ENCODE data around the gene RPS6KC1. TPM values are rescaled to one million over a fixed set of nuclear protein-coding genes. Genes with fewer than 3 reads are reported as not detected.

The RPS6KC1 gene
- total RNA-seq, 1 experiment from 2014 or later: 20.5 TPM

DNA sequence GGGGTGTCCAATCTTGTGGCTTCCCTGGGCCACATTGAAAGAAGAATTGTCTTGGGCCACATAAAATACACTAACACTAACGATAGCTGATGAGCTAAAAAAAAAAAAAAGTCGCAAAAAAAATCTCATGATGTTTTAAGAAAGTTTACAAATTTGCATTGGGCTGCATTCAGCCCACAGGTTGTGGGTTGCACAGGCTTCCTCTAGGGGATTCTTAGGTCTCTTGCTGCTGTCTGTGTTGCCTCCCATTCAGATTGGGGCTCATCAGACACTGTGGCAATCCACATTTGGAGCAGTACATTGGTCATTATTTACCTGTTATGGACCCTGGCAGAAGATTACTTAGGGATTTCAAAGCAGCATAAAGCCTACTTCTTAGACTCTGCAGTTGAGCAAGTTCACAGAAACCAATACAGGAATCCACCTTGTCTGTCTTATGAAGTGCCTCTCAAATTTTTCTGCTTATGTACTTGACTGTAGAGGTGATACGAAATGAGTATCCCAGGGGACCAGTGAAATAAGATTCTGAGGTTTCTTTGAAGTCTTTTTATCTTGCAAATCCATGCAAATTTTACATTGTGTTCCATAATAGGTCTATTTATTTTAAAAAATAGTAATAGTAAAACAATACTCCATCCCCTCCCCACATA, 205.5 kb downstream of the RPS6KC1 start:
- Histone ChIP-seq H3K27me3 (ENCODE audit: control insufficient read depth, insufficient read depth, low read length) (no peaks in the 10 kb centered on the region), H3K4me1 (ENCODE audit: control insufficient read depth, insufficient read depth, low read length) (no peaks in the 10 kb centered on the region), H3K9me3 (ENCODE audit: control insufficient read depth, insufficient read depth, low read depth, low read length) (no peaks in the 10 kb centered on the region), H3K4me3 (ENCODE audit: low read depth in 2 of 2, low read length in 2 of 2) (no peak overlapping the region), H3K27ac (ENCODE audit: low read length) (no peak overlapping the region), H3K36me3 (ENCODE audit: control insufficient read depth, insufficient read depth, low read length) (no peaks in the 10 kb centered on the region)
- ChIA-PET CTCF (no interaction called here), POLR2A (no interaction called here)
- DNase-seq (ENCODE audit: low read depth, low spot score) (no peak), ATAC-seq (no peak)
- in situ Hi-C loops (cut with HindIII; ENCODE audit: low pct_unique_long_range_greater_than_20kb, low sequenced_read_pairs): no loop called here
- no TSS peak for BruUV-seq (replicated peaks)
- TF ChIP-seq, protein P1, sequence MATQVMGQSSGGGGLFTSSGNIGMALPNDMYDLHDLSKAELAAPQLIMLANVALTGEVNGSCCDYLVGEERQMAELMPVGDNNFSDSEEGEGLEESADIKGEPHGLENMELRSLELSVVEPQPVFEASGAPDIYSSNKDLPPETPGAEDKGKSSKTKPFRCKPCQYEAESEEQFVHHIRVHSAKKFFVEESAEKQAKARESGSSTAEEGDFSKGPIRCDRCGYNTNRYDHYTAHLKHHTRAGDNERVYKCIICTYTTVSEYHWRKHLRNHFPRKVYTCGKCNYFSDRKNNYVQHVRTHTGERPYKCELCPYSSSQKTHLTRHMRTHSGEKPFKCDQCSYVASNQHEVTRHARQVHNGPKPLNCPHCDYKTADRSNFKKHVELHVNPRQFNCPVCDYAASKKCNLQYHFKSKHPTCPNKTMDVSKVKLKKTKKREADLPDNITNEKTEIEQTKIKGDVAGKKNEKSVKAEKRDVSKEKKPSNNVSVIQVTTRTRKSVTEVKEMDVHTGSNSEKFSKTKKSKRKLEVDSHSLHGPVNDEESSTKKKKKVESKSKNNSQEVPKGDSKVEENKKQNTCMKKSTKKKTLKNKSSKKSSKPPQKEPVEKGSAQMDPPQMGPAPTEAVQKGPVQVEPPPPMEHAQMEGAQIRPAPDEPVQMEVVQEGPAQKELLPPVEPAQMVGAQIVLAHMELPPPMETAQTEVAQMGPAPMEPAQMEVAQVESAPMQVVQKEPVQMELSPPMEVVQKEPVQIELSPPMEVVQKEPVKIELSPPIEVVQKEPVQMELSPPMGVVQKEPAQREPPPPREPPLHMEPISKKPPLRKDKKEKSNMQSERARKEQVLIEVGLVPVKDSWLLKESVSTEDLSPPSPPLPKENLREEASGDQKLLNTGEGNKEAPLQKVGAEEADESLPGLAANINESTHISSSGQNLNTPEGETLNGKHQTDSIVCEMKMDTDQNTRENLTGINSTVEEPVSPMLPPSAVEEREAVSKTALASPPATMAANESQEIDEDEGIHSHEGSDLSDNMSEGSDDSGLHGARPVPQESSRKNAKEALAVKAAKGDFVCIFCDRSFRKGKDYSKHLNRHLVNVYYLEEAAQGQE (IDR thresholded peaks at IDR 0.05; ENCODE audit: insufficient read depth in 1 of 2, low read depth in 2 of 2, low read length in 1 of 2): no peak
- TF ChIP-seq SIN3A (IDR thresholded peaks at IDR 0.05; ENCODE audit: borderline replicate concordance, insufficient read depth, low read depth, low read length): no peak
- TF ChIP-seq TCF7L2 (IDR thresholded peaks at IDR 0.05; ENCODE audit: low read depth, low read length): no peak
- TF ChIP-seq, protein P2, sequence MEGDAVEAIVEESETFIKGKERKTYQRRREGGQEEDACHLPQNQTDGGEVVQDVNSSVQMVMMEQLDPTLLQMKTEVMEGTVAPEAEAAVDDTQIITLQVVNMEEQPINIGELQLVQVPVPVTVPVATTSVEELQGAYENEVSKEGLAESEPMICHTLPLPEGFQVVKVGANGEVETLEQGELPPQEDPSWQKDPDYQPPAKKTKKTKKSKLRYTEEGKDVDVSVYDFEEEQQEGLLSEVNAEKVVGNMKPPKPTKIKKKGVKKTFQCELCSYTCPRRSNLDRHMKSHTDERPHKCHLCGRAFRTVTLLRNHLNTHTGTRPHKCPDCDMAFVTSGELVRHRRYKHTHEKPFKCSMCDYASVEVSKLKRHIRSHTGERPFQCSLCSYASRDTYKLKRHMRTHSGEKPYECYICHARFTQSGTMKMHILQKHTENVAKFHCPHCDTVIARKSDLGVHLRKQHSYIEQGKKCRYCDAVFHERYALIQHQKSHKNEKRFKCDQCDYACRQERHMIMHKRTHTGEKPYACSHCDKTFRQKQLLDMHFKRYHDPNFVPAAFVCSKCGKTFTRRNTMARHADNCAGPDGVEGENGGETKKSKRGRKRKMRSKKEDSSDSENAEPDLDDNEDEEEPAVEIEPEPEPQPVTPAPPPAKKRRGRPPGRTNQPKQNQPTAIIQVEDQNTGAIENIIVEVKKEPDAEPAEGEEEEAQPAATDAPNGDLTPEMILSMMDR (IDR thresholded peaks at IDR 0.05): no peak
- TF ChIP-seq POLR2AphosphoS5 (IDR thresholded peaks at IDR 0.05; ENCODE audit: low read depth, low read length): no peak
- intact Hi-C loops (cut with micrococcal nuclease; ENCODE audit: unreplicated experiment): no loop called here

DNA sequence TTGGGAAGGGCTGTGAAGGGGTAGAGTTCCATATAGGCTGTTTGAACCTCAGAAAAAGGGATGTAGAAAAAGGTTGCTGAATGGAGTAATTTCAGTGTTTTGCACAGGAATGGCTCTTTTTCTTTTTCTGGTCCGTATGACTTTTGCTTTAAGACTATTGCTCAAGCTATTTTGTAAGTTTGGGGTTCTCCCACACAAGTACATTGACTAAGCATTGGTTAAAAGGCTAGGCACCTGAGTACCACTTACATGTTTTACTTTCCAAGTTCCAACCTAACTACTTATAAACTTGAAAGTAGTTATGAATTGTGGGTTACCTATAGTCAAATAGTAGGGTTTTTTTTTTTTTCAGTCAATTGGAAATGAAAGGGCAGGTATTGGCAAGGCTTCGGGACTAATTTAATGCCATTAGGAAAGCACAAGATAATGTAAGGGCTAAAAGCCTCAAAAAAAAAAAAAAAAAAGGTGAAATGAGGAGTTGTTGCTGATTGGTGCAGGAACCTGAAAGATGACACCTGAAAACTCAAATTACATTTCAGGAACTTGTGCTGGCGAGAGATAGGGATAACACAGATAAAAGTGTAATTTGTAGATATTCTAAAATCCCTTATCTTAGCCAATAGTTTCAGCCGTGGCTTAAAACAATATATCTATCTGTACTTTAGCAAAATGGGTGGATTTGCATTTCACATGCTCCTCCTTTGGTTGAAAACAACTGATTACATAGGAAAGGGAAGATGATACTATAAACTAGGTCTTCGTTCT, 209.5 kb downstream of the RPS6KC1 start:
- H3K4me1 ChIP-seq (ENCODE audit: control insufficient read depth, insufficient read depth, low read length): no peaks in the 10 kb centered on the region
- no peak overlapping the region for H3K27ac ChIP-seq (ENCODE audit: low read length)
- TF ChIP-seq TCF7L2 (IDR thresholded peaks at IDR 0.05; ENCODE audit: low read depth, low read length): no peak
- TF ChIP-seq POLR2AphosphoS5 (IDR thresholded peaks at IDR 0.05; ENCODE audit: low read depth, low read length): no peak
- TF ChIP-seq SIN3A (IDR thresholded peaks at IDR 0.05; ENCODE audit: borderline replicate concordance, insufficient read depth, low read depth, low read length): no peak
- TF ChIP-seq, protein P2 (IDR thresholded peaks at IDR 0.05): no peak
- TF ChIP-seq, protein P1 (IDR thresholded peaks at IDR 0.05; ENCODE audit: insufficient read depth in 1 of 2, low read depth in 2 of 2, low read length in 1 of 2): no peak
- no peaks in the 10 kb centered on the region; the same call in 1 of the 2 replicates for H3K36me3 ChIP-seq (ENCODE audit: control insufficient read depth, insufficient read depth, low read length)
- ChIA-PET CTCF (no interaction called here), POLR2A (no interaction called here)
- no peak for ATAC-seq
- H3K27me3 ChIP-seq (ENCODE audit: control insufficient read depth, insufficient read depth, low read length): no peaks in the 10 kb centered on the region
- DNase-seq (ENCODE audit: low read depth, low spot score): no peak
- no peak overlapping the region for H3K4me3 ChIP-seq (ENCODE audit: low read depth in 2 of 2, low read length in 2 of 2)
- in situ Hi-C loops (cut with HindIII; ENCODE audit: low pct_unique_long_range_greater_than_20kb, low sequenced_read_pairs): no loop called here
- BruUV-seq (replicated peaks): no TSS peak
- intact Hi-C loops (cut with micrococcal nuclease; ENCODE audit: unreplicated experiment): no loop called here
- no peaks in the 10 kb centered on the region for H3K9me3 ChIP-seq (ENCODE audit: control insufficient read depth, insufficient read depth, low read depth, low read length)

Measured in Panc1 (cell line).